Gastroesophageal sphincter (tissue), 3 donors: Measurements from ENCODE around the gene HOXB4.

Experiments used
- CTCF ChIP-seq, 4 experiments: fragments of 200-600 bp in 2 of 4; fragments of 450-650 bp in 2 of 4; sonication (generic) in 1 of 4; IDR thresholded peaks; one replicate each; pipeline ENCODE4 v1.5.1; 2017 to 2019; ENCODE audit warnings: antibody characterized with exemption in 4 of 4, mild to moderate bottlenecking in 2 of 4, moderate library complexity in 2 of 4
- EP300 ChIP-seq: sonication (generic); formaldehyde crosslinking; IDR thresholded peaks from one replicate; pipeline ENCODE4 v1.6.1; 2017; ENCODE audit warnings: antibody characterized with exemption, mild to moderate bottlenecking
- POLR2A ChIP-seq, 2 donors: fragments of 450-650 bp; IDR thresholded peaks; one replicate each; pipeline ENCODE4 v1.6.1; 2017; ENCODE audit warnings: antibody characterized with exemption in 2 of 2, mild to moderate bottlenecking in 2 of 2, moderate library complexity in 1 of 2
- POLR2AphosphoS5 ChIP-seq: sonication (generic); formaldehyde crosslinking; IDR thresholded peaks from one replicate; pipeline ENCODE4 v1.6.1; 2017; ENCODE audit warnings: antibody characterized with exemption

GRCh38 chr17:48541577-48542113, 36.5 kb downstream of the HOXB4 start:
- TF ChIP-seq CTCF (IDR thresholded peaks at IDR 0.05) (no peak), POLR2A (IDR thresholded peaks at IDR 0.05) (peak; percentile 49 to 62), EP300 (no peak), POLR2AphosphoS5 (peak; percentile 70)
